ENCODE measurements around the gene TRPM2. TPM values are rescaled to one million over a fixed set of nuclear protein-coding genes. Genes with fewer than 3 reads are reported as not detected.

The TRPM2 gene
- total and polyA plus RNA-seq, 2 of the 4 experiments (the other 2 are of a cell fraction), result not detected

DNA sequence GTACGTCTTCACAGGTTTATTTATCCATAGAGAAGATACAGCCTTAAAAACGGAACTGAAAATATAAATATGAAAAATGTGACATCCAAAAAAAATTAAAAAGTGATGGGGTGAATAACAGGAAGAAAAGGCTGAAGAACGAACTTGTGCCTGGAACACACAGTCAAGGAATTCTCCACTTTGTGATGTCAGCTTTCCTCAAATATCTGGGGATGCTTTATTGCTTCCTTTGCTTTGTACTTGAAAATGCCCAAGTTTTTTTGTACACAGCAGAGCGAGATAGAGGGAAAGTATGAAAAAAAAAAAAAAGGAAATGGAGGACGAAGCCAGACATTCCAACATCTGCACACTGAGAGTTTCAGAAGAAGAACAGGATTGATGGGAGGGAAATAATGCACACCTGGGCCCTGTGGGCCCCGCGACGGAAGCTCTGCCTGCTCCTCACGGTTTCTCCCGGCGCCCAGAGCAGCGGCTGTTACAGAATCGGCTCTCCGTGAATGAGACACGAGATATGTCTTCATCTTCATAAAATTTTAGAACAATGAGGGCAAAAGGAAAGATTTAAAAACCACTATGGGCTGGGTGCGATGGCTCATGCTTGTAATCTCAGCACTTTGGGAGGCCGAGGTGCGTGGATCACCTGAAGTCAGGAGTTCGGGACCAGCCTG, 91.9 kb downstream of the TRPM2 start:
- Histone ChIP-seq H3K4me1 (ENCODE audit: control insufficient read depth, insufficient read depth, low read length) (no peaks in the 10 kb centered on the region), H3K9ac (ENCODE audit: low read depth, low read length) (no peak overlapping the region), H3K4me2 (ENCODE audit: low read depth, low read length) (no peak overlapping the region), H3K18ac (ENCODE audit: low read depth, low read length) (no peak overlapping the region), H3K36me3 (ENCODE audit: control insufficient read depth, insufficient read depth, low read length) (no peaks in the 10 kb centered on the region), H2AK9ac (replicated peaks; ENCODE audit: low read depth, low read length, poor library complexity) (no peak overlapping the region), H4K8ac (ENCODE audit: low read depth in 2 of 2, low read length in 2 of 2) (no peak overlapping the region), H3K27ac (ENCODE audit: insufficient read depth, low read length) (no peak overlapping the region), H2BK15ac (ENCODE audit: low read depth, low read length) (no peak overlapping the region), H3K4ac (ENCODE audit: low read depth, low read length) (no peak overlapping the region), H3K56ac (ENCODE audit: extremely low read depth, insufficient read depth, low read length) (no peak overlapping the region), H4K20me1 (ENCODE audit: insufficient read depth, low read length) (no peaks in the 10 kb centered on the region), H2AFZ (replicated peaks; ENCODE audit: low read length, poor library complexity) (no peak overlapping the region), H2BK20ac (ENCODE audit: low read depth, low read length) (no peak overlapping the region), H3K27me3 (ENCODE audit: control insufficient read depth, insufficient read depth, low read length) (peaks cover 12% of the 10 kb centered on the region), H3K9me1 (ENCODE audit: insufficient read depth, low read length) (no peaks in the 10 kb centered on the region), H3K4me3 (ENCODE audit: insufficient read depth, low read depth, low read length) (no peak overlapping the region), H3K14ac (replicated peaks; ENCODE audit: low read depth, low read length) (no peak overlapping the region), H2BK5ac (ENCODE audit: low read depth, low read length, poor library complexity, severe bottlenecking) (no peak overlapping the region), H3K9me3 (ENCODE audit: control insufficient read depth, insufficient read depth, low read length) (peaks cover 4% of the 10 kb centered on the region), H4K91ac (ENCODE audit: insufficient read depth, low read depth, low read length) (no peak overlapping the region), H2AK5ac (ENCODE audit: low read depth, low read length) (no peak overlapping the region), H3K79me1 (ENCODE audit: low read depth in 1 of 2, low read length in 2 of 2) (no peaks in the 10 kb centered on the region), H4K5ac (ENCODE audit: low read depth, low read length) (no peak overlapping the region), H3K23ac (ENCODE audit: low read depth, low read length) (no peak overlapping the region), H2BK120ac (ENCODE audit: low read depth, low read length) (no peak overlapping the region)
- DNase-seq (no peak), ATAC-seq (ENCODE audit: low read depth) (no peak)
- in situ Hi-C loops (cut with MboI; ENCODE audit: low sequenced_read_pairs) (no loop called here), intact Hi-C loops (cut with micrococcal nuclease) (no loop called here), dilution Hi-C loops (cut with HindIII; ENCODE audit: low sequenced_read_pairs, unreplicated experiment) (no loop called here)
- no TSS peak for BruUV-seq (replicated peaks)
- TF ChIP-seq CTCF (conservative IDR thresholded peaks at IDR 0.05; ENCODE audit: low read depth, low read length) (no peak), FOS (IDR thresholded peaks at IDR 0.05; ENCODE audit: low read depth, low read length) (no peak), CEBPB (IDR thresholded peaks at IDR 0.05; ENCODE audit: low read depth, low read length) (no peak), RCOR1 (IDR thresholded peaks at IDR 0.05; ENCODE audit: insufficient replicate concordance, low read length) (no peak), RFX5 (IDR thresholded peaks at IDR 0.05; ENCODE audit: low read depth, low read length) (no peak), MXI1 (IDR thresholded peaks at IDR 0.05; ENCODE audit: borderline replicate concordance, low read depth, low read length) (no peak), RAD21 (IDR thresholded peaks at IDR 0.05; ENCODE audit: low read length) (no peak)
- CTCF ChIA-PET, result no interaction called here
- POLR2A ChIA-PET (ENCODE audit: unreplicated experiment), result no interaction called here
- 85% methylated on average over 7 of the region's 19 CpGs; no CpG with 5 or more reads in 1 of the 2 experiments for WGBS, 2 experiments (ENCODE audit: extremely low coverage in 2 of 2, insufficient read length in 1 of 2)

All from IMR-90 (cell line).